Pancreas (tissue), 10 donors: ENCODE data around the gene PTTG1IP. TPM values are rescaled to one million over a fixed set of nuclear protein-coding genes. Genes with fewer than 3 reads are reported as not detected.

Experiments
- ATAC-seq, 4 donors: fragments of 200-7000 bp; cut with Tn5 transposase; one replicate each; pipeline versions ENCODE4 v1.8.0 to v1.9.1; 2020; ENCODE audit warnings: mild to moderate bottlenecking in 4 of 4, moderate library complexity in 4 of 4
- DNase-seq, 6 donors: peaks; one replicate each; pipeline ENCODE4 v3.0.0-alpha.2; 2020
- FAIRE-seq: peaks from 2 replicates; lab custom pipeline; 2012; peaks lifted over from hg19 to GRCh38; lab: Jason Lieb, UNC
- H3K27ac ChIP-seq, 4 donors: fragments of 200-600 bp; sonication (generic); 1 replicate in 3 of 4; 2 replicates in 1 of 4; pipeline versions ENCODE4 v1.5.0 to v1.8.0; 2020
- H3K27me3 ChIP-seq, 4 donors: fragments of 200-600 bp; one replicate each; pipeline ENCODE4 v1.8.0; 2021
- H3K36me3 ChIP-seq, 3 donors: fragments of 200-600 bp; sonication (generic) in 1 of 3; one replicate each; pipeline versions ENCODE4 v1.5.0 to v1.8.0; 2020 to 2021
- H3K4me1 ChIP-seq, 3 donors: fragments of 200-600 bp; one replicate each; pipeline ENCODE4 v1.8.0; 2021
- H3K4me3 ChIP-seq, 4 donors: fragments of 200-600 bp; sonication (generic) in 2 of 4; one replicate each; pipeline versions ENCODE4 v1.5.0 to v1.8.0; 2020 to 2021
- H3K9me3 ChIP-seq, 4 donors: fragments of 200-600 bp; one replicate each; pipeline ENCODE4 v1.8.0; 2021
- WGBS, 2 donors: extraction: QIAGEN DNeasy Blood & Tissue Kit; methylation state at CpG; one replicate each; pipeline ENCODE4 v1.1.7; 2013; 5-methylcytosine and 5-hydroxymethylcytosine counted together
- intact Hi-C, 3 donors: fragments of 100-400 bp; cut with DNase I; formaldehyde crosslinking; loops; one replicate each; pipeline versions ENCODE4 v1.11.1 to v1.14.2; 2022
- polyA plus RNA-seq, 2 donors: library from polyadenylated mRNA; stranded (reverse); fragments of 200-250 nt; gene quantifications; one replicate each; pipeline ENCODE4 v1.2.3, GENCODE V29; 2013
- total RNA-seq, 6 donors: library from RNA; stranded (reverse); fragmentation: NEBNext Ultra II Directional in 4 of 6; extraction: Animal tissue kit (Norgen Biotek cat#: 25700) in 4 of 6; gene quantifications; one replicate each; pipeline versions ENCODE4 v1.2.1 to v1.2.4, GENCODE V29; 2021 to 2023
- TF ChIP-seq, protein P1 (sequence below), 4 donors: fragments of 200-600 bp; sonication (generic) in 3 of 4; IDR thresholded peaks; one replicate each; pipeline versions ENCODE4 v1.5.0 to v1.8.0; 2021; ENCODE audit warnings: antibody characterized with exemption in 4 of 4
- donor health status: healthy with polysubstance abuse.
- donor health status: DM: no; HTN: no; CAD: no; lungs with moderate emphysema.
- donor health status: DM: no; HTN: no; CAD: no.
- donor health status: control.
- donor health status: control.
- donor health status: Bipolar disorder and iron deficiency.
- donor health status: DM: yes; HTN: yes; CAD: no.
- donor health status: DM: no; HTN: no; CAD: no.
- donor health status: DM: no; HTN: no; CAD: no.
- donor health status: DM: yes; HTN: yes; CAD: no.

Gene PTTG1IP
- total and polyA plus RNA-seq, 8 donors = 44.9 to 118 (median 60.6) TPM

- ATAC-seq (peak in 1 of 4 donors; percentile 39), DNase-seq (no peak), FAIRE-seq (no peak)
- 59 to 74% methylated on average over 17 to 18 of the region's 18 CpGs for WGBS, 2 donors
- TF ChIP-seq, protein P1, sequence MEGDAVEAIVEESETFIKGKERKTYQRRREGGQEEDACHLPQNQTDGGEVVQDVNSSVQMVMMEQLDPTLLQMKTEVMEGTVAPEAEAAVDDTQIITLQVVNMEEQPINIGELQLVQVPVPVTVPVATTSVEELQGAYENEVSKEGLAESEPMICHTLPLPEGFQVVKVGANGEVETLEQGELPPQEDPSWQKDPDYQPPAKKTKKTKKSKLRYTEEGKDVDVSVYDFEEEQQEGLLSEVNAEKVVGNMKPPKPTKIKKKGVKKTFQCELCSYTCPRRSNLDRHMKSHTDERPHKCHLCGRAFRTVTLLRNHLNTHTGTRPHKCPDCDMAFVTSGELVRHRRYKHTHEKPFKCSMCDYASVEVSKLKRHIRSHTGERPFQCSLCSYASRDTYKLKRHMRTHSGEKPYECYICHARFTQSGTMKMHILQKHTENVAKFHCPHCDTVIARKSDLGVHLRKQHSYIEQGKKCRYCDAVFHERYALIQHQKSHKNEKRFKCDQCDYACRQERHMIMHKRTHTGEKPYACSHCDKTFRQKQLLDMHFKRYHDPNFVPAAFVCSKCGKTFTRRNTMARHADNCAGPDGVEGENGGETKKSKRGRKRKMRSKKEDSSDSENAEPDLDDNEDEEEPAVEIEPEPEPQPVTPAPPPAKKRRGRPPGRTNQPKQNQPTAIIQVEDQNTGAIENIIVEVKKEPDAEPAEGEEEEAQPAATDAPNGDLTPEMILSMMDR (IDR thresholded peaks at IDR 0.05) = no peak
- no peaks in the 10 kb centered on the region for H3K9me3 ChIP-seq
- intact Hi-C loops = no loop called here
- H3K27ac ChIP-seq = no peak overlapping the region
- H3K4me1 ChIP-seq = no peaks in the 10 kb centered on the region
- no peaks in the 10 kb centered on the region for H3K36me3 ChIP-seq
- no peaks in the 10 kb centered on the region for H3K27me3 ChIP-seq
- H3K4me3 ChIP-seq = no peak overlapping the region
Measured at GRCh38 chr21:44903050-44903685, 29.7 kb upstream of the PTTG1IP start.

DNA sequence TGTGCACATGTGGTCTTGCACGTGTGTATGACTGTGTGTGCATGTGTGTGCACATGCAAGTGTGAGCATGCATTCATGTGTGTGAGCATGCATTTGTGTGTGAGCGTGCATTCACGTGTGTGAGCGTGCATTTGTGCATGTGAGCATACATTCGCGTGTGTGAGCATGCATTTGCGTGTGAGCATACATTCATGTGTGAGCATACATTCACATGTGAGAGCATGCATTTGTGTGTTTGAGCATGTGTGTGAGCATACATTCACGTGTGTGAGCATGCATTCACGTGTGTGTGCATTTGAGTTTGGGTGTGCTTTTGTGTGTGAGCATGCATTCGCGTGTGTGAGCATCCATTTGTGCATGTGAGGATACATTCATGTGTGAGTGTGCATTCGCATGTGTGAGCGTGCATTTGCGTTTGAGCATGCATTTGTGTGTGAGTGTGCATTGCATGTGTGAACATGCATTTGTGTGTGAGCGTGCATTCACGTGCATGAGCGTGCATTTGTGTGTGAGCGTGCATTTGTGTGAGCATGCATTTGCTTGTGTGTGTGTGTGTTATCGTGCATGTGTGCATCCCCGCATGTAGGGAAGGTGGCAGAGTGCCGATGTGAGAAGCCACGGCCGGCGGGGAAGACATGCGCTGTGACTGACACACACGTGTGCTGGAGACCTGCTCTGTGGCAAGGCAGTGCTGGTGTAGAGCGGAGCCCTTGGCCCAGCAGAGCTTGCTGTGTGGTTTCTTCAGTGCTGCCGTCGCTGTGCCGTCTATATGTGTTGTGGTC, 29.0 kb upstream of the PTTG1IP start:
- H3K36me3 ChIP-seq = no peaks in the 10 kb centered on the region
- H3K27ac ChIP-seq = no peak overlapping the region
- no peak overlapping the region for H3K4me3 ChIP-seq
- FAIRE-seq (no peak), ATAC-seq (no peak), DNase-seq (peak in 1 of 6 donors; percentile 47)
- 76 to 85% methylated on average over 30 of the region's 30 CpGs for WGBS, 2 donors
- no peaks in the 10 kb centered on the region for H3K4me1 ChIP-seq
- no peaks in the 10 kb centered on the region for H3K9me3 ChIP-seq
- intact Hi-C loops = no loop called here
- TF ChIP-seq, protein P1 (IDR thresholded peaks at IDR 0.05) = no peak
- no peaks in the 10 kb centered on the region for H3K27me3 ChIP-seq

DNA sequence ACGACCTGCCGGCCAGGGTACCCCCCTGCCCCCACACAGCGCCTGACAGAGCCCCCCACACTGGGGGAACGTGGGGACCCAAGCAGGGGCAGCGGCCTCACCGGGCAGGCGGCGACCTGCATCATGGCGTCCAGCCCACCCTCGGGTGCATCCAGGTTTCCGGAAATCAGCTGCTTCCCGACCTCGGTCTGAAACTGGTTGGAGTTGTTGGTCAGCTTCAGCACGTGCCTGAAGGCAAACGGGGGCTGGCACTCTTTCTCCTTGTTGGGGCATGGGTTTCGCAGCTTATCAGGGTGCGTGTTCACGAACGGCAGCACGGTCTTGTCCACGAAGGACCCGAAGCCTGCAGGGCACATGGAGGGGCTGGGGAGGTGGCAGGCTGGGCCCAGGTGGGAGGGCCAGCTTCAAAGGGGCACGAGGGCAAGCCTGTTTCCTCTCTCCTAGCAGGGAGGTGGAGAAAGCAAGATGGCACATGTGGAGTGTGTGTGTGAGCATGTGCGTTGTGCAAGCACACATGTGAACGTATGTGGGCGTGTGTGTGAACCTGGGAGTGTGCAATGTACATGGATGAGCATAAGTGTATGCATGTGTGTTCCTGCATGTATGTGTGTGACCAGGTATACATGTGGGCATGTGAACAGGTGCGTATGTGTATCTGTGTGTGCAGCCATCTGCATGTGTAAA, 28.0 kb upstream of the PTTG1IP start:
- intact Hi-C loops = no loop called here
- Histone ChIP-seq H3K36me3 (no peaks in the 10 kb centered on the region), H3K27me3 (no peaks in the 10 kb centered on the region), H3K4me3 (no peak overlapping the region), H3K9me3 (no peaks in the 10 kb centered on the region), H3K4me1 (no peaks in the 10 kb centered on the region), H3K27ac (no peak overlapping the region)
- FAIRE-seq = no peak
- DNase-seq = peak in 2 of 6 donors; percentile 40 to 44
- TF ChIP-seq, protein P1 (IDR thresholded peaks at IDR 0.05) = no peak
- WGBS, 2 donors = 54 to 63% methylated on average over 24 to 27 of the region's 27 CpGs
- no peak for ATAC-seq

DNA sequence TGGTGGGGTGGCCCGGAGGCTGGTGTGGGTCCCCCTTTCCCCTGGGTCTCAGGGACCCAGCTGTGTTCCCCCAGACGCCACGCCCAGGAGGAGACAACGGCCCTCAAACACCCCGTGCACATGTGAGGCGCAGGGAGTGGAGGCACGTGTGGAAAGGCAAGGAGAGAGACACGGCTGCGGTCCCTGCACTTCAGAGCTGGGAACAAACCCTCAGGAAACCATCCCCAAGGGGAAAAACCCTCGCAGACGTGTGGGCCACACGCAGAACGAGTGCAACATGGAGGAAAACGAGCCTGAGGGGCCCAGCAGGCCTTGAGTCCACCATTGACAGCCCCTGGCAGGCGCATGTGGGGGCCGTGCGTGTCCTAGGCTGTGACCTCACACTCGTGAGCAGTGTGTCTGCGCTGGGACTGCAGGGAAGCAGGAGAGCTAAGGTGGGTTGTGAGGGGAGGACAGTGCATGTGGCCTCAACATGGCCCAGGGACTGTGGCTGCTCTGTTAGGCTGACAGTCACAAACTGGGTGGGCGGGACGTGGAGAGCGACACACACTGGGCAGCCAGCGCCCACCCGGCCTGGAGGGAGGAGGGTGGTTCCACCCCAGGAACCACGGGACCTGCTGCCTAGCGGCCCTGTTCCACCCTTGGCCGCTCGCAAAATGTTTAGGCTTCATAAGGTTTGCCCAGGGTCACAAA, 27.2 kb upstream of the PTTG1IP start:
- intact Hi-C loops = no loop called here
- H3K9me3 ChIP-seq = no peaks in the 10 kb centered on the region
- no peaks in the 10 kb centered on the region for H3K36me3 ChIP-seq
- 62 to 76% methylated on average over 27 to 28 of the region's 28 CpGs for WGBS, 2 donors
- no peak for ATAC-seq
- H3K27me3 ChIP-seq = no peaks in the 10 kb centered on the region
- H3K4me1 ChIP-seq = no peaks in the 10 kb centered on the region
- H3K27ac ChIP-seq = no peak overlapping the region
- FAIRE-seq = no peak
- TF ChIP-seq, protein P1 (IDR thresholded peaks at IDR 0.05) = no peak
- no peak overlapping the region for H3K4me3 ChIP-seq
- peak in 2 of 6 donors; percentile 33 to 42 for DNase-seq
